ENCODE results near the gene NAALADL1.

The NAALADL1 gene

GRCh38 chr11:65078151-65078550, 19.8 kb upstream of the NAALADL1 start:
- Histone ChIP-seq H3K4me1 (ENCODE audit: control insufficient read depth, insufficient read depth, low read length) (peaks cover 5% of the 10 kb centered on the region), H3K4me3 (ENCODE audit: low read depth, low read length) (no peak overlapping the region), H3K27me3 (ENCODE audit: control insufficient read depth, insufficient read depth, low read length) (no peaks in the 10 kb centered on the region), H3K9ac (ENCODE audit: low read depth, low read length) (no peak overlapping the region), H3K36me3 (ENCODE audit: control insufficient read depth, insufficient read depth, low read length) (peaks cover 40% of the 10 kb centered on the region), H3K9me3 (ENCODE audit: control insufficient read depth, insufficient read depth, low read length) (no peaks in the 10 kb centered on the region)

GRCh38 chr11:65077451-65077850, 19.1 kb upstream of the NAALADL1 start:
- peaks cover 40% of the 10 kb centered on the region for H3K36me3 ChIP-seq (ENCODE audit: control insufficient read depth, insufficient read depth, low read length)
- H3K9ac ChIP-seq (ENCODE audit: low read depth, low read length), result no peak overlapping the region
- no peak overlapping the region for H3K4me3 ChIP-seq (ENCODE audit: low read depth, low read length)
- H3K4me1 ChIP-seq (ENCODE audit: control insufficient read depth, insufficient read depth, low read length), result no peaks in the 10 kb centered on the region
- no peaks in the 10 kb centered on the region for H3K9me3 ChIP-seq (ENCODE audit: control insufficient read depth, insufficient read depth, low read length)
- no peaks in the 10 kb centered on the region for H3K27me3 ChIP-seq (ENCODE audit: control insufficient read depth, insufficient read depth, low read length)

DNA sequence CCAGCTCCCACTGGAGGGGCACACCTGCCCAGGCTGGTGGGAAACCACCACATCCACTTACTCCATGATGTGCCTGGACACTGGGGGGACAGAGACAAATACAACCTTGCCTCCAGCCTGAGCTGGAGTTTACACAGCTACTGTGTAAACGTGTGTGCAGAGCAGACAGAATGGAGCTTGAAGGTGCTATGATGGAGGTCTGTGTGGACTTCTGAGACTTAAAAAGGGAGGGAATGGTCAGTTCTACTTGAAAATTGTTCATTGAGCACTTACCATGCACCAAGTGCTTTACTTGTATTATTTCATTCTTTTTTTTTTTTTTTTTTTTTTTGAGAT, 14.2 kb upstream of the NAALADL1 start:
- Histone ChIP-seq H3K4me1 (ENCODE audit: control insufficient read depth, insufficient read depth, low read length) (no peaks in the 10 kb centered on the region), H3K9ac (ENCODE audit: low read depth, low read length) (no peak overlapping the region), H3K27me3 (ENCODE audit: control insufficient read depth, insufficient read depth, low read length) (no peaks in the 10 kb centered on the region), H3K36me3 (ENCODE audit: control insufficient read depth, insufficient read depth, low read length) (peaks cover 18% of the 10 kb centered on the region), H3K4me3 (ENCODE audit: low read depth, low read length) (no peak overlapping the region), H3K9me3 (ENCODE audit: control insufficient read depth, insufficient read depth, low read length) (no peaks in the 10 kb centered on the region)

GRCh38 chr11:65071907-65072630, 13.7 kb upstream of the NAALADL1 start:
- Histone ChIP-seq H3K9me3 (ENCODE audit: control insufficient read depth, insufficient read depth, low read length) (no peaks in the 10 kb centered on the region), H3K27me3 (ENCODE audit: control insufficient read depth, insufficient read depth, low read length) (no peaks in the 10 kb centered on the region), H3K9ac (ENCODE audit: low read depth, low read length) (no peak overlapping the region), H3K4me1 (ENCODE audit: control insufficient read depth, insufficient read depth, low read length) (peaks cover under 1% of the 10 kb centered on the region), H3K36me3 (ENCODE audit: control insufficient read depth, insufficient read depth, low read length) (peaks cover 13% of the 10 kb centered on the region), H3K4me3 (ENCODE audit: low read depth, low read length) (no peak overlapping the region)

DNA sequence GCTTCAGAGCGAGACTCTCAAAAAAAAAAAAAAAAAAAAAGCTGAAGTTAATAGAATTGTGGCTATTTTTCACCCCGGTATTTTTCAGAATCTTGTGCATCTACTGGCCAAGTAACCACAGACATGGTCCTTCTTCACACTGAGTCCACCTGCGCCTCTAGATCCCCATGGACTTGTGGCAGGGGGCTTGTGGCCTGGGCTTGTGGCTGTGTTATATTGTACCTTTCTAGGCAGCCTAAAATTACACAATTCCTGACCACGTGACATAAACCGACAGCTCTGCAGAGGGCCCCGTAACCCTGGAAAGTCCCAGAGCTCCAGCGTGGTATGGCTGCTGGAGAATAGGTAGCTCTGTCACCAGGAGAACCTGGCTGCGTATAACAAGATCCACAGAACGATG, 10.9 kb upstream of the NAALADL1 start:
- peaks cover 7% of the 10 kb centered on the region for H3K4me1 ChIP-seq (ENCODE audit: control insufficient read depth, insufficient read depth, low read length)
- no peaks in the 10 kb centered on the region for H3K36me3 ChIP-seq (ENCODE audit: control insufficient read depth, insufficient read depth, low read length)
- no peaks in the 10 kb centered on the region for H3K27me3 ChIP-seq (ENCODE audit: control insufficient read depth, insufficient read depth, low read length)
- no peak overlapping the region for H3K4me3 ChIP-seq (ENCODE audit: low read depth, low read length)
- H3K9me3 ChIP-seq (ENCODE audit: control insufficient read depth, insufficient read depth, low read length), result no peaks in the 10 kb centered on the region
- H3K9ac ChIP-seq (ENCODE audit: low read depth, low read length), result no peak overlapping the region

- Histone ChIP-seq H3K4me3 (ENCODE audit: low read depth, low read length) (no peak overlapping the region), H3K4me1 (ENCODE audit: control insufficient read depth, insufficient read depth, low read length) (peaks cover 7% of the 10 kb centered on the region), H3K36me3 (ENCODE audit: control insufficient read depth, insufficient read depth, low read length) (no peaks in the 10 kb centered on the region), H3K27me3 (ENCODE audit: control insufficient read depth, insufficient read depth, low read length) (no peaks in the 10 kb centered on the region), H3K9me3 (ENCODE audit: control insufficient read depth, insufficient read depth, low read length) (no peaks in the 10 kb centered on the region), H3K9ac (ENCODE audit: low read depth, low read length) (no peak overlapping the region)
These were observed 9.1 kb upstream of the NAALADL1 start for GRCh38 chr11:65067446-65067845.

- Histone ChIP-seq H3K36me3 (ENCODE audit: control insufficient read depth, insufficient read depth, low read length) (no peaks in the 10 kb centered on the region), H3K9me3 (ENCODE audit: control insufficient read depth, insufficient read depth, low read length) (no peaks in the 10 kb centered on the region), H3K9ac (ENCODE audit: low read depth, low read length) (peak overlapping the region; percentile 60), H3K4me3 (ENCODE audit: low read depth, low read length) (peak overlapping the region; percentile 13), H3K27me3 (ENCODE audit: control insufficient read depth, insufficient read depth, low read length) (no peaks in the 10 kb centered on the region), H3K4me1 (ENCODE audit: control insufficient read depth, insufficient read depth, low read length) (peaks cover 7% of the 10 kb centered on the region)
These were observed 8.5 kb upstream of the NAALADL1 start for GRCh38 chr11:65066805-65067291.

GRCh38 chr11:65066315-65066714, 8.0 kb upstream of the NAALADL1 start:
- H3K4me1 ChIP-seq (ENCODE audit: control insufficient read depth, insufficient read depth, low read length), result peaks cover 7% of the 10 kb centered on the region
- peak overlapping the region; percentile 13 for H3K4me3 ChIP-seq (ENCODE audit: low read depth, low read length)
- no peaks in the 10 kb centered on the region for H3K9me3 ChIP-seq (ENCODE audit: control insufficient read depth, insufficient read depth, low read length)
- H3K36me3 ChIP-seq (ENCODE audit: control insufficient read depth, insufficient read depth, low read length), result no peaks in the 10 kb centered on the region
- peak overlapping the region; percentile 60 for H3K9ac ChIP-seq (ENCODE audit: low read depth, low read length)
- H3K27me3 ChIP-seq (ENCODE audit: control insufficient read depth, insufficient read depth, low read length), result no peaks in the 10 kb centered on the region

GRCh38 chr11:65065851-65066250, 7.5 kb upstream of the NAALADL1 start:
- Histone ChIP-seq H3K36me3 (ENCODE audit: control insufficient read depth, insufficient read depth, low read length) (no peaks in the 10 kb centered on the region), H3K4me3 (ENCODE audit: low read depth, low read length) (no peak overlapping the region), H3K4me1 (ENCODE audit: control insufficient read depth, insufficient read depth, low read length) (peaks cover 7% of the 10 kb centered on the region), H3K9ac (ENCODE audit: low read depth, low read length) (peak overlapping the region; percentile 60), H3K9me3 (ENCODE audit: control insufficient read depth, insufficient read depth, low read length) (no peaks in the 10 kb centered on the region), H3K27me3 (ENCODE audit: control insufficient read depth, insufficient read depth, low read length) (no peaks in the 10 kb centered on the region)

DNA sequence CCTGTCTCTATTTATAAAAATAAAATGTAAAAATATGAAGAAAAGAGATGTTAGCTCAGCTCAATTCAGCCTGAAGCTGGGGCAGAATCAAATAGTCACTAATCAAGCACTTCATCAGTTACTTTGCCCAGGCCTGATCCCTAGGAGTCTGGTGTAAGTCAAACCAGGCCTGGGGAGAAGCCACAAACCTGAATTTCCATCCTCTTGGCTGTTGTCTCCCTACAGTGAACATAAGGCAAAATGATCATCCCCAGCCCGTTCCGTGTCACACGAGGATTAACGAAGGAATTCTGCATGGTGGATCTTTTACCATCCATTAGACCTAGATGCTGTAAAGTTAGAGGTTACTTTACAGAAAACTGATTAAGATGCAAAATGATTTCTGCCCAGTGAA, 6.5 kb upstream of the NAALADL1 start:
- Histone ChIP-seq H3K9me3 (ENCODE audit: control insufficient read depth, insufficient read depth, low read length) (no peaks in the 10 kb centered on the region), H3K36me3 (ENCODE audit: control insufficient read depth, insufficient read depth, low read length) (no peaks in the 10 kb centered on the region), H3K27me3 (ENCODE audit: control insufficient read depth, insufficient read depth, low read length) (no peaks in the 10 kb centered on the region), H3K9ac (ENCODE audit: low read depth, low read length) (no peak overlapping the region), H3K4me1 (ENCODE audit: control insufficient read depth, insufficient read depth, low read length) (peaks cover 7% of the 10 kb centered on the region), H3K4me3 (ENCODE audit: low read depth, low read length) (no peak overlapping the region)

GRCh38 chr11:65063532-65063931, 5.2 kb upstream of the NAALADL1 start:
- Histone ChIP-seq H3K27me3 (ENCODE audit: control insufficient read depth, insufficient read depth, low read length) (no peaks in the 10 kb centered on the region), H3K9me3 (ENCODE audit: control insufficient read depth, insufficient read depth, low read length) (no peaks in the 10 kb centered on the region), H3K36me3 (ENCODE audit: control insufficient read depth, insufficient read depth, low read length) (no peaks in the 10 kb centered on the region), H3K4me1 (ENCODE audit: control insufficient read depth, insufficient read depth, low read length) (peaks cover 7% of the 10 kb centered on the region), H3K9ac (ENCODE audit: low read depth, low read length) (no peak overlapping the region), H3K4me3 (ENCODE audit: low read depth, low read length) (no peak overlapping the region)

DNA sequence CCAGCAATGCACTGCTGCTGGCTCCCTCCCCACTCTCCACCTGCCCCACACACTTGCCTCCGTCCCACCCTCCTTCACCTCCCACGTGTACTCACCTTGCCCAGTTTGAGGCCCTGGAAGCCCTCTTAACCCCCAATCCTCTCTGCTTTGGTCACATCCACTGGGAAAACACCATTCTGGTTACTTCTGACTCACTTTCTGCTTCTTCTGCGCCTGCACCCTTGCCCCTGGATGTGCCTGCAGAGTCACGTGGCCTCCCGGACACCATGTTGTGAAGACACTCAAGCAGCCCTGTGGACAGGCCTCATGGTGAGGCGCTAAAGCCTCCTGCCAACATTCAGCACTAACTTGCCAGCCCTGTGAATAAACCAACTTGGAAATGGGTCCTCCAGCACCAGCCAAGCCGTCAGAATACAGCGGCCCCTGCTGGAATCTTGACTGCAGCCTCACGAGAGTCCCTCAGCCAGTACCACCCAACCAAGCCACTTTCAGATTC, 2.6 kb upstream of the NAALADL1 start:
- H3K4me3 ChIP-seq (ENCODE audit: low read depth, low read length), result no peak overlapping the region
- H3K9me3 ChIP-seq (ENCODE audit: control insufficient read depth, insufficient read depth, low read length), result no peaks in the 10 kb centered on the region
- H3K9ac ChIP-seq (ENCODE audit: low read depth, low read length), result no peak overlapping the region
- no peaks in the 10 kb centered on the region for H3K27me3 ChIP-seq (ENCODE audit: control insufficient read depth, insufficient read depth, low read length)
- no peaks in the 10 kb centered on the region for H3K4me1 ChIP-seq (ENCODE audit: control insufficient read depth, insufficient read depth, low read length)
- no peaks in the 10 kb centered on the region for H3K36me3 ChIP-seq (ENCODE audit: control insufficient read depth, insufficient read depth, low read length)
